IPS-18c (cell line): ENCODE data around the gene ATG4C.
"Not testable (repeated sequence)": the region's sequence is repeated elsewhere in the genome, so short reads cannot be mapped to it uniquely, and the experiment has no call there.

Experiments
- H3K4me3 ChIP-seq: 2 replicates; pipeline ENCODE4 v1.7.0; 2013; ENCODE audit warnings: low read depth, mild to moderate bottlenecking, low read length, moderate library complexity; ENCODE audit not compliant: insufficient read depth
- H3K9me3 ChIP-seq: one replicate; pipeline ENCODE4 v1.6.1; 2013; ENCODE audit warnings: mild to moderate bottlenecking, low read length, moderate library complexity; ENCODE audit not compliant: control insufficient read depth, insufficient read depth

The ATG4C gene

GRCh38 chr1:62823556-62823955, 39.6 kb downstream of the ATG4C start:
- Histone ChIP-seq H3K4me3 (no peak overlapping the region), H3K9me3 (no peaks in the 10 kb centered on the region)

- H3K4me3 ChIP-seq = no peak overlapping the region
- H3K9me3 ChIP-seq = no peaks in the 10 kb centered on the region
Observed at GRCh38 chr1:62826901-62827300, 43.0 kb downstream of the ATG4C start.

- not testable (repeated sequence) for H3K4me3 ChIP-seq, H3K9me3 ChIP-seq
Observed at GRCh38 chr1:62827786-62828185, 43.9 kb downstream of the ATG4C start.

- Histone ChIP-seq H3K4me3 (no peak overlapping the region), H3K9me3 (no peaks in the 10 kb centered on the region)
Observed at GRCh38 chr1:62832276-62832675, 48.3 kb downstream of the ATG4C start.

- Histone ChIP-seq H3K9me3 (no peaks in the 10 kb centered on the region), H3K4me3 (no peak overlapping the region)
Observed at GRCh38 chr1:62833529-62833928, 49.6 kb downstream of the ATG4C start.

- no peak overlapping the region for H3K4me3 ChIP-seq
- H3K9me3 ChIP-seq = no peaks in the 10 kb centered on the region
Observed at GRCh38 chr1:62834400-62834961, 50.5 kb downstream of the ATG4C start.

- no peak overlapping the region for H3K4me3 ChIP-seq
- H3K9me3 ChIP-seq = no peaks in the 10 kb centered on the region
Observed at GRCh38 chr1:62836856-62837540, 53.1 kb downstream of the ATG4C start.

- Histone ChIP-seq H3K9me3 (no peaks in the 10 kb centered on the region), H3K4me3 (no peak overlapping the region)
Observed at GRCh38 chr1:62840555-62840954, 56.6 kb downstream of the ATG4C start.

- H3K9me3 ChIP-seq = no peaks in the 10 kb centered on the region
- no peak overlapping the region for H3K4me3 ChIP-seq
Observed at GRCh38 chr1:62841587-62842169, 57.7 kb downstream of the ATG4C start.

- Histone ChIP-seq H3K9me3 (no peaks in the 10 kb centered on the region), H3K4me3 (no peak overlapping the region)
Observed at GRCh38 chr1:62844030-62844429, 60.1 kb downstream of the ATG4C start.

GRCh38 chr1:62849031-62849430, 65.1 kb downstream of the ATG4C start:
- Histone ChIP-seq H3K4me3 (no peak overlapping the region), H3K9me3 (no peaks in the 10 kb centered on the region)

- Histone ChIP-seq H3K9me3 (no peaks in the 10 kb centered on the region), H3K4me3 (no peak overlapping the region)
Observed at GRCh38 chr1:62852253-62852652, 68.3 kb downstream of the ATG4C start.

GRCh38 chr1:62856960-62857359, 73.0 kb downstream of the ATG4C start:
- H3K4me3 ChIP-seq = no peak overlapping the region
- H3K9me3 ChIP-seq = no peaks in the 10 kb centered on the region

- Histone ChIP-seq H3K9me3 (no peaks in the 10 kb centered on the region), H3K4me3 (no peak overlapping the region)
Observed at GRCh38 chr1:62869217-62869754, 85.4 kb downstream of the ATG4C start.

GRCh38 chr1:62870148-62870547, 86.2 kb downstream of the ATG4C start:
- H3K9me3 ChIP-seq = no peaks in the 10 kb centered on the region

GRCh38 chr1:62875676-62876075, 91.7 kb downstream of the ATG4C start:
- H3K9me3 ChIP-seq = no peaks in the 10 kb centered on the region
- H3K4me3 ChIP-seq = no peak overlapping the region

More at GRCh38 chr1:62870148-62870547, 86.2 kb downstream of the ATG4C start:
- H3K4me3 ChIP-seq = no peak overlapping the region

GRCh38 chr1:62876535-62876934, 92.6 kb downstream of the ATG4C start:
- no peak overlapping the region for H3K4me3 ChIP-seq

GRCh38 chr1:62877579-62877978, 93.6 kb downstream of the ATG4C start:
- Histone ChIP-seq H3K9me3 (no peaks in the 10 kb centered on the region), H3K4me3 (no peak overlapping the region)

More at GRCh38 chr1:62876535-62876934, 92.6 kb downstream of the ATG4C start:
- no peaks in the 10 kb centered on the region for H3K9me3 ChIP-seq
